ENCODE measurements around the gene GRID1.

DNA sequence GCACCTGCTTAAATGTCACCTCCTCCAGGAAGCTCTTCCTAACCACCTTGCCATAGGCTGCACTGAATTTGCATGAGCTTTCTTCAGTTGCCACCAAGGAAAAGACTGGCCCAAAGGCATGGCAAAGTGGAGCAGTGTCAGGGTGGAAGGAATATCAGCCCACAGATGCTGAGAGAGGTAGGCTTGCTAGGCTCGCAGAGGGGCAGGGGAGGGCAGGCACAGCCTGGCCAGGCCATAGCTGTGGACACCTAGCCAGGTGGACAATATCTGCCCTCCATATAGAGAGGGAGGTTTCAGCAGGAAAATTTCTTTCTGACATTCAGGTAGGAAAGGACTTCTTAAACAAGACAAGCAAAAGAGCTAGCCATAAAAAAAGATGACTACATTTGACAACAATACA is 166.3 kb downstream of the GRID1 start:
- TF ChIP-seq EZH2phosphoT487 (IDR thresholded peaks at IDR 0.05; ENCODE audit: insufficient read depth, low read depth): no peak
- no peak for TF ChIP-seq EZH2 (IDR thresholded peaks at IDR 0.05; ENCODE audit: insufficient read depth, poor library complexity, severe bottlenecking)
